ENCODE results near the gene OR5B12.

DNA sequence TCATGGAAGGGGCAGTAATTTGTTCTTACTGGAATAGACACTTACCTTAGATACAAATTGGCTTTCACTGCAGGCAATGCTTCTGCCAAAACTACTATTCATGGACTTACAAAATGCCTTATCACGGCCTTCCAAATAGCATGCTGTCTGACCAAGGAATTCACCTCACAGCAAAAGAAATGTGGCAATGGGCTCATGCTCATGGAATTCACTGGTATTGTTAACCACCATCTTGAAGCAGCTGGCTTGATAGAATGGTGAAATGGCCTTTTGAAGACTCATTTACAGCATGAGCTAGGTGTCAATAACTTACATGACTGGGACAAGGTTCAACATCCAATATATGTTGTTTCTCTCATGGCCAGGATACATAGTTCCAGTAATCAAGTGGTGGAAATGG is 43.9 kb upstream of the OR5B12 start:
- TF ChIP-seq, protein P1, sequence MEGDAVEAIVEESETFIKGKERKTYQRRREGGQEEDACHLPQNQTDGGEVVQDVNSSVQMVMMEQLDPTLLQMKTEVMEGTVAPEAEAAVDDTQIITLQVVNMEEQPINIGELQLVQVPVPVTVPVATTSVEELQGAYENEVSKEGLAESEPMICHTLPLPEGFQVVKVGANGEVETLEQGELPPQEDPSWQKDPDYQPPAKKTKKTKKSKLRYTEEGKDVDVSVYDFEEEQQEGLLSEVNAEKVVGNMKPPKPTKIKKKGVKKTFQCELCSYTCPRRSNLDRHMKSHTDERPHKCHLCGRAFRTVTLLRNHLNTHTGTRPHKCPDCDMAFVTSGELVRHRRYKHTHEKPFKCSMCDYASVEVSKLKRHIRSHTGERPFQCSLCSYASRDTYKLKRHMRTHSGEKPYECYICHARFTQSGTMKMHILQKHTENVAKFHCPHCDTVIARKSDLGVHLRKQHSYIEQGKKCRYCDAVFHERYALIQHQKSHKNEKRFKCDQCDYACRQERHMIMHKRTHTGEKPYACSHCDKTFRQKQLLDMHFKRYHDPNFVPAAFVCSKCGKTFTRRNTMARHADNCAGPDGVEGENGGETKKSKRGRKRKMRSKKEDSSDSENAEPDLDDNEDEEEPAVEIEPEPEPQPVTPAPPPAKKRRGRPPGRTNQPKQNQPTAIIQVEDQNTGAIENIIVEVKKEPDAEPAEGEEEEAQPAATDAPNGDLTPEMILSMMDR (conservative IDR thresholded peaks at IDR 0.05 in 1 of 2, IDR thresholded peaks at IDR 0.05 in 1 of 2; ENCODE audit: extremely low read depth in 1 of 2, insufficient read depth in 1 of 2, low read depth in 1 of 2, low read length in 2 of 2) = no peak
- no peak for TF ChIP-seq EZH2 (IDR thresholded peaks at IDR 0.05; ENCODE audit: borderline replicate concordance, low read length)
